Limb (tissue), 2 donors: ENCODE results near the gene ABCF2.

ENCODE experiments used
- DNase-seq, 2 donors: peaks; one replicate each; pipeline ENCODE4 v3.0.0-alpha.2; 2016; ENCODE audit errors: extremely low spot score in 2 of 2

ABCF2 gene

DNA sequence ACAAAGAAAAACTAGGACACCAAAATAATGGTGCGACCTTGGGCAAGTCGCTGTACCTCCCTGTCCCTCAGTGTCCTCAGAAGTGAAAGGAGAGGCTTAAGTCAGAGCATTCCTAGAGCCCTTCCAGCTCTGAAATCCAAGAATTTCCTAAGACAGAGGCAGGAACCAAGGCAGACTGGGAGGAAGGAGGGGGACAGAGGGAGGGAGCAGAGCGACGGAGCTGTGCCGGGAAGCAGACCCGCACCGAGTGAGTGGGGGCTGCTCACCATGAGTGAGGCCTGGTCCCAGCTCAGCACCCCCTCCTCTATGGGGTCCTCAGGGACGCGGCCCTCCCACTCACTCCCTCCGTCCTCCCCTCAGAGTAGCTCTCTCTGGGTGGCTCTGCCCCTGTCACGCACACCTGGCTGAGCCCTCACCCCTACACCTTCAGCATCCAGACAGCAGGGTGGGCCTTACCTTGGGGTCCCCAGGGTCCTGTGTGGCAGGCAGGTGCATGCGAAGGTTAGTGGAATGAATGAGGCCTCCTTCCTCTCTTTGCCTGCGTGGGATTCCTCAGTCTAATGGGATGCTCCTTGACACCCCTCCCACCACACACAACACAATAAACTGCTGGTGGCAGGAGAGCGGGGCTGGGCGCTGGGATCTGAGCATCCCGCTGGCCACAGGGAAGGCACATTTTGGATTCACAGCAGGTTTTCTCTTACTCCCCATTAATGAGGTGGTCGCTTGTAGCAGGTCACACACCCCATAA lies 26.1 kb upstream of the ABCF2 start:
- DNase-seq = no peak

DNA sequence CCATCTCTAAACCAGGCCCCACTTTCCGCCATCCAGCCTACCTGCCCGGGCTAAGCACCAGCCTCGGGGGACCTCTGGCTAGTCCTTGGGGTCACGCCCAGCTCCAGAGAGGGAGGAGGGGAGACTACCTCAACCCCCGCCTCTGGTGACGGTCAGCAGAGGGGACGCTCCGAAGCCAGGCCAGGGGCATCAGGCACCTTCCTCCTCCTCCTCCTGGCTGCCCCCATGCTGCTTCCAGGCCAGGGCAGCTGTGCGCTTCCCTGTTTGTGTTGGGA lies 25.5 kb upstream of the ABCF2 start:
- no peak for DNase-seq

DNA sequence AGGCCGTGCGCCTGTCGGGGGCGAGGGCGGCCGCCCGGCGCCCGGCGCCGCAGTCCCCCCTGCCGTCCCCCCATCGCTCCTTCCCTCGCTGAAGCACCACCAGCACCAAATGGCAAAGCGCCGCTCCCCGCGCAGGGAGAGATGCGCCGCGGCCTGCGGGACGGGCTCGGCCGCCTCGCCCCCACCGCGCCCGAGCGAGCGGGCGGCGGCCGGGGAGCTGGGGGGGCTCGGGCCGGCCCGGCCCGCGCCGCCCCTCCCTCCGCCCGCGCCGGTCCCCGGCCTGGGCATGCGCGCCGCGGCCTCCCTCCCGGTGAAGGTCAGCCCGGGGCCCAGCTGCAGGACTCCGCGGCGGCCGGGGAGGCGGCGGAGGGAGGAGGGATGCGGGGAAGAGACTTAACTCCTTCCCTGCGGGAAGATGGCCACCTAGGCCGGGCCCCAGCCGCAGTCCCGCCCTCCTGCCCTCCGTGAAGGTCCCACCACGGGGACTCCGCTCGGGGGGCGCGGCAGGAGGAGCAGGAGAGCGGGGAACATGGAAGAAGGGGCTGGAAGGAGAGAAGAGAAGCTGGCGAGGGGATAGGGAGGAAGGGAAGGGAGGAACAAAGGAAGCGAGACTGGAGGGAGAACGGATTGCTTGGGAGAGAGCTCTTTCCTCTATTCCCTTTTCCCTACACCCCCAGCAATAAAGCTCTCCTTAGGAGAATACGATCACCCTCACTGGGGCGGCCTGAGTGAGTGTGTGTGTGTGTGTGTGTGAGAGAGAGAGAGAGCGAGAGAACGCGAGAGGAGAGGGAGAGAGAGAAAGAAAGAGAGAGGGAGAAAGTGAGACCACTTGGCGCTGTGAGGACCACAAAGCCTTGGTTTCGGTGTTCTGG lies 24.9 kb upstream of the ABCF2 start:
- DNase-seq = peak; percentile 77 to 89

DNA sequence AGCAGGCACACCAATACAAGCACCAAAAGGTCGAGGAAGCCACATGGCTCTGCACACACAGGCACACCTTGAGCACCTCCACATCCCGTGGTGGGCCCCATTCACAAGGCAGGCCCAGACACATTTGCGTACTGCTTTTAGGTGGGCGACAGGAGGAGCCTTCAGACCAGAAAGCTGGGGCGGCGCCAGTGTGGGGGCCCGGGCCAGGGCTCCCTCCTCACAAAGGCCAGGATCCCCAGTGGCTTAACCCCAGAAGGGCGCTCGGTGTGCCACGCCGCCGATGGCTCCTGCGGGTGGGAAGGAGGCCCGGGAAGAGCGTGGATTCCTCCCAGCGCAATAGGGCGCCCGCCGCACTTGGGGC lies 24.3 kb upstream of the ABCF2 start:
- DNase-seq = peak in 1 of 2 donors; percentile 59

DNA sequence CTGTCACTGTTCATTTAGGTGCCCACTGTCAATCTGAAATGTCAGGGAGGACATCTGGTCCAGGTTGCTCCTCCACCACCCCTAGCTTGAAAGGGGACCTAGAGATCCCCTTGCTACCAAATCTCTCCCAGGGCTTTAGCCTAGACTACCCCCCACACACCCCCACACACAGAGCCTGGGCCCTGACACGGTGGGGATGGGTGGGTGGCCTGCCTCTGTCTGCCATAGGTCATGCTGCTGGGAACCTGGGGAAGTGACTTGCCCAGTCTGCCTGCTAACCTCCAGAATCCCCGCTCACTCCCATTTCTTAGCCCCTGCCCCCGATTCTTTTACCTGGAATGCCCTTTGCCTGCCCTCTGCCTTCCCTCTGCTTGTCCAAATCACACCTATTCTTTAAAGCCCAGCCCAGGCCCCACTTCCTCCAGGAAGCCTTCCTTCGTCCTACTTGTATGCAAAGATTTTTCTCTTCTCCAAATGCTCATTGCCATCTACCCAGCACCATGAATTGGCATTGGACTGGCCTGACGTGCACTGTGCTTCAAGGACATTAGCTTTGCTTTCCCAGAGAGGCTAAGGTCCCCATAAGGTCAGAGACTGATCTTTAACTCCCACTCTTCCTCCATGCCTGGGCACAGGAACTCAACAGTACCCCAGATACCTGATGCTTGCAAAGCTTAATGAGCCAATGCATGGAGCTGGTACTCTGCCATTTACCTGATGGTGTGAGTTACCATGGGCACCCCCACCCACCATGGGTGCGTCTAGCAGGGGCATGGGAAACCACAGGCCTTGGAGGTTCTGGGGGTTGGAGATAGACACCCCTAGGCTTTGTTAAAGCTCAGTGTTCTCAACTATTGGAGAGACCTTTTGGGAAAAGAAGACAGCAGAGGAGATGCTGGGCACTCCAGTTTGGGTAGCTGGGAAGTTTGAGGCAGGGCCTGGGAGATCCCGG lies 23.5 kb upstream of the ABCF2 start:
- DNase-seq = no peak

DNA sequence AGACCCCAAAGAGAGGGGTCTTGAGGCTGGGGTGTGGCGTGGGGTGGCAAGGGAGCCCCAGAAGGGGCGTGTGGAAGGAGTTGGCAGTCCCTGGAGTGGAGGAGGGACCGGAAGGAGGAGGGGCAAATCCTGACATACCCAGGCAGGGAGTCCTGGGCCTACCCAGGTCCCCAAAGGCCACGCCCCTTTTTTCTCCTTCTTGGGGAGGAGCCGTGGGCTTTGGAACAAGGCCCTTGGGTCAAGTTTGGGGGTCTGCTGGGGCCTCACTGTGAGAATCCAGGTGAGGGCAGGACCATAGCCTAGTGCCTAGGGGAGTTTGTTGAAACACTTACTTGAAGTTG lies 22.7 kb upstream of the ABCF2 start:
- peak; percentile 64 to 69 for DNase-seq

DNA sequence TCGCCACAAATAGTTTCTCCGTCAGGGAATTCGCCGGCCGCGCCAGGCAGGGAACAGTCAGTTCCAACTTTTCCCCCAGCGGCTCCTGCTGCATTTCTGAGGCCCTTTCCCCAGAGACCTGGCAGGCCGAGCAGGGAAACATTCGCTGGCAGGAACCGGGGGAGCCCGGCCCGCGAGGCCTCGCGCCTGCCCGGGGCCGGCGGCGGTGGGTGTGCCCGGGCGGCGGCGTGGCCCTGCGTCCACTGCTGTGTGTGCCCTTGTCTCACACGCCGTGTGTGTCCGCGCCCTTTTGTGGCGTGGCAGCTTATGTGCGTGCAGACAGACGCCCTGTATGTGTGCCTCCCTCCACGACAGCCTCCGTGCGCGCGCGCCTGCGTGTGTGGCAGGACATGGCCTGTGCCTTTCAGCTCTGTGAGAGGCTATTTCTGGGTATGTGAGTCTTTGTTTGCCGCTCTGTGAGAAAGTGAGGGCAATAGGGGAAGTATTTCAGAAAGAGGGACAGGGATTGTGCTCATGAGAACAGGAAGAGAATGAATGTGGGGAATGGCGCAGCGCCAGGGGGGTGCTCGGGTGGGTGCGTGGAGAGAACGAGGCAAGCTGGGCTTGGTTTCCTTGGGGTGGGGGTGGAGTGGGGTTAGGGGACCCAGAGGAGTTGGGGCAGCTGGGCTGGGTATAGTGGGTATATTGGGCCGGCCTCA lies 22.2 kb upstream of the ABCF2 start:
- DNase-seq = peak; percentile 36 to 78

DNA sequence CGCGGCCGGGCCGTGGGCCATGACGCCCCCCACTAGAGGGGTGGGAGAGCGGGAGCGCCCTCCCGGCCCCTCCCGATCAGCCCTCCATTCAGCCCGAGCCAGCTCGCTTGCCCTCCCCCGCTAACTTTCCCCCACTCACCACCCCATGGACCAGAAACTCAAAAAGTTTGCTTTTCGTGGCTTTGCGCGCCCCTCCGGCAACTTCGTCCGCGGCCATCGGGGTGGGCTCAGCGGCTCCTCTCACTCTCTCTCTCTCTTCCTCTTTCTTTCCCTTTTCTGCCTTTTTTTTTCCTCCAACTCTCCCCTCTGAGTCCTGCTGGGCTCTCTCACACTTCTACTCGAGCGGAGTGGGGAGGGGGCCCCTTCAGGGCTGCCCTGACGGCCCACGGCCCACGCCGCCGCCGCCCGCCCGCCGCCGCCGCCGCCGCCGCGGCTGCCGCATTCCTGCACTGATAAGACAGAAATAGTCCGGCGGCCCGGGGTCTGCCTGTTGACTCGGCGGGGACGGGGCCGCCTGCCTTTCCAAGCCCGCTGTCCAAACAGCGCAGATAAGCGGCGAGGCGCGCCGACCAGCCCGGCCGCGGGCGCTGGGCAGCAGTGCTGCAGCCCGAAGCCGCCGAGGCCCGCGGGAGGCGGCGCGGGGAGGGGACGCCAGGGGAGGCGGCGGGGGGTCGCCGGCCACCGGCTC lies 21.5 kb upstream of the ABCF2 start, which contains the start of gene SMARCD3:
TSS of gene SMARCD3 (minus strand) at position 349 of the 688 bp plus-strand sequence. CDS start at position 217, 132 bp downstream.
- peak; percentile 79 to 87 for DNase-seq

DNA sequence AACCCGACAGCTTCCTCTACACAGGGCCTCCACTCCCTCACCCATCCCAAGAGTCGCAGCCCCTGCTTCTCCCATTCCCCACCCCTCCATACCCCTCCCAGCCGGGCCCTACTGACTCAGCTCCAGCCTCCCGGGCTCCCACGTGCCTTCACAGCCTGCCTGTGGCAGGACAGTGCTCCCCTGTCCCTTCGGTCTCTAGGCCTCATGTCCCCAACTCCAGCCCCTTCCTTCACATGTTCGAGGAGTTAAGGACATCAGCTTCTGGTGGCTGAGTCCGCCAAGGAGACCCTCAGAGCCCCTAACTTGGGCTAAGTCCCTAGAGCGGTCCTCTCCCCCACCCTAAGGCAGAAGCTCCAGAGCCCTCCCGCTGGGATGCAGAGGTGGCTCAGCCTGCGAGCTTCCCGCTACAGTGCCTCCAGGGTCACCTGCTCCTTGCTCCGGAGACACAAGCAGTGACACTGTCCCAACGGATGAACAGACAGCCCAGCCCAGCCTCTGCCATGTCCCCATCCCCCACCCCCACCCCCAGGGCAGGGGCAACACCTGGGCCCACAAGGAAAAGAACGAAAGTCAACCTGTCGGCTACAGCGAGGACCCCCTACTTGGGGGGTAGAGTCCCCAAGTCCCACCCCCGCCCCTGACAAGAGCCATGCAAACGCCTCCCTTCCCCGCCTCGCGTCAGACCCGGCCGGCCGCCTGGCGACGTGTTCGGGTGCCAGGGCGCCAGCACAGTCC lies 20.8 kb upstream of the ABCF2 start:
- peak in 1 of 2 donors; percentile 66 for DNase-seq

DNA sequence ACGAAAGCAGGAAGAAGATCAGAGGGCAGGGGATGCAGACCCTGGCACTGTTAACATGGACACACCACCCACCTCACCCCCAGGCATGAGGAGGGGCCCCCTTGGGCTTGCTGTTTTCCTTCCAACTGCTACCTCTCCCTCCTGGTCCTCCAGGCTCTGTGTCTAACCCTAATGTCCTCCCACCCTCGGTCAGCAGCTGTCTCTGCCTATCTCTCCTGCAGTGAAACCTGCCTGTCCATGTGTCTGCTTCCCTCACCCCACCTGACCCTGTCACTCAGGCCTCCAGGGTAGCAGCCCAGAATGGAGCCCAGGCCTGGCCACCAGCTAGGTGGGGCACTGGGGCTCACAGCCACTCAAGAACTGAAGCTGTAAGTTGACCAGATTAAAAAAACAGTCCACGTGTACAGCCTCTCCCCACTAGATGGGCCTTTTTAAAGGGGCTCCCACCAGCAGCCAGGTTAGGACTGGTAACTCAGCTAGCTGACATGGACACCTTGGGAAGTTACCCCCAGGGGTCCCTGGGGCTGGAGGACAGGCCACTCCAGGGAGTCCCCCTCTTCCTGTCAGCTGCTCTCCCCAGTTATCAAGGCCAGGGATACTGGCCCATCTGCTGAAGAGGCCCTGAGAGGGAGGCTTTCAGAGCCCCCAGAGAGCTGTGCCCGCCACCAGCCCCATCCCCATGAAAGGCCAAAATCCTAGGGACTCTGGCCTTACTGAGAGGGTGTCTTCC lies 20.0 kb upstream of the ABCF2 start:
- peak; percentile 66 to 74 for DNase-seq

DNA sequence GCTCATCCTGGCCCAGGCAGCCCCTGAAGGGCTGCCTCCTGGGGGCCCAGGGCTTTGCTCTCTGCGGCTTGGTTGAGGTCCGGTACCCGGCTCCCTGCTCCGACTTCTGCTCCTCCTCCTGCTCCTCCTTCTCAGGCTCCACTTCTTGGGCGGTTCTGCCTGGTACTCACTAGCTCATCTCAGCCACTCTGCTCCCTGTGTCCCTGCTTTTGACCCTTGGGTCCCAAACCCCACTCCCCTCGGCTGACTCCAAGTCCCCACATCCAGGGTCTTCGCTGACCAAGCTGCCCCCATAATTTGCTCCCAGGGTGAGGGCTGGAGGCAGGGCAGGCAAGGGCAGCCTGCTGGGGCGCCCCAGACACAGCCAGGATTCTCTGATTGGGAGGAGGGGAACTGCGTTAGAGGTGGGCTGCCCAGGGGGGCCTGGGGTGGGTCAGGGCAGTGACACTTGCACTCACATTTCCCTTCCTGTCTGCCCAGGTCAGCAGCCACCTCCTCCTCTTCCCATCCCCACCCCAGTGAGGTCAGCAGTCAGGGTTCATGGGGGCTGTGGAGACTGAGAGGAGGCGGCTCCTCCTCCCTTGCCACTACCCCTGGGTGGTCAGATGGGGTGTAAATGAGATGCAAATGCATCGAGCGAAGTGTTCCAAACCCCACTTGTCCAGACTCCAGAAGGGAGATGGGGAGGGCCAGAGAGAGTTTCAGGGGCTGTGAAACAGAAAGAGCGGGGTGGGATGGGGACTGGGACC lies 19.3 kb upstream of the ABCF2 start:
- no peak for DNase-seq

DNA sequence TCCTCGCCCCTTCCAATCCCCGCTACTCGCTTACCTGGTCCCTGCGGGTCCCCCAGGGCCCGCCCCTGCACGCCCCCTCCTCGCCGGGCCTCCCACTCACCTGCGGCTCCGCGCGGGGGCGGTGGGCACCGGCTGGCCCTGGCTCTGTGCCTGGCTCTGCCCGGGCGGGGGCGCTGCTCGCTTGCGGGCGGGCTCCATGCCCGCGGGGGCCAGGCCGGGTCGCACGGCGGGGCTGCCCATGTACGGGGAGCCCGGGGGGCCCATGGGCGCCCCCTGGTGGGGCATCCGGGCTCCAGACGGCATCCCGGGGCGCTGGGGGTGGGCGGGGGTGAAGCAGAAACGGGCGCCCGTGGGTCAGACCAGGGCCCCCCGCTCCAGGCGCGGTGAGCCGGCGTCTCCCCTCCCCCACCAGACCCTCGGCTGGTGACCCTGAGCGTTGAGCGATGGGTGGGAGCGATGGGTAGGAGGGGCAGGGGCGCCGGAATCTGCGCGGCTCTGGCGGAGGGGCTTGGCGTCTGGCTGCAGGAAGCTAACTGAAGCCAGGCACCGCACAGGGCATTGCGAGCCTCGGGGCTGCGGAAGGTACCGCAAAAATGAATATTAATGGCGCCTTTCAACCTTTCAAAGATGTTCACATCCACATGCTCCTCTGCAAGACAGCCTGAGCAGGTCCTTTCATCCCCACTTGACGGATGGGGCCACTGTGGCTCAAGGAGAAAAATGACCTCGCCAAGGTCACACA lies 18.5 kb upstream of the ABCF2 start:
- DNase-seq = peak in 1 of 2 donors; percentile 79

DNA sequence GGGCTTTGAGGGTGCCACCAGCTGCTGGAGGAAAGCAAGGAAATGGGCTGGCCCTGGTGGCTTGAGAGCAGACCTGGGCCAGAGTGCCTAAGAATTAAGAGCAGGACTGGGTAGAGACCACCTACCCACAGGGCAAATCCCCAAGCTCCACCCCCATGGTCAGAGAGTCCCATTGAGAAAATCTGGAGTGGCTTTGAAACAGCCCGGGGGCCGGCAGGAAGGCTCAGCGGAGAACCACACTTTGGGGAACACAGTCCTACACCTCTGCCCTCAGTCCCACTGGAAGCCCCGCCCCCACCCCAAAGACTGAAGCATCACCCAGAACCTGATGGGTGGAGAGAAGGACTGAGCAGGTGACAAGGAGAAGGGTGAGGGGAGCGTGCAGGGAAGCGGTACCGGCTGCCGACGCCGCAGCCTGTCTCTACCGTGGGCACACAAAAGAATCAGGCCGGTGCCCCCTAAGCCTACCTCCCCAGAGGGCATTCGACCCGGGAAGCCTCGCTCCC lies 17.9 kb upstream of the ABCF2 start:
- no peak for DNase-seq

DNA sequence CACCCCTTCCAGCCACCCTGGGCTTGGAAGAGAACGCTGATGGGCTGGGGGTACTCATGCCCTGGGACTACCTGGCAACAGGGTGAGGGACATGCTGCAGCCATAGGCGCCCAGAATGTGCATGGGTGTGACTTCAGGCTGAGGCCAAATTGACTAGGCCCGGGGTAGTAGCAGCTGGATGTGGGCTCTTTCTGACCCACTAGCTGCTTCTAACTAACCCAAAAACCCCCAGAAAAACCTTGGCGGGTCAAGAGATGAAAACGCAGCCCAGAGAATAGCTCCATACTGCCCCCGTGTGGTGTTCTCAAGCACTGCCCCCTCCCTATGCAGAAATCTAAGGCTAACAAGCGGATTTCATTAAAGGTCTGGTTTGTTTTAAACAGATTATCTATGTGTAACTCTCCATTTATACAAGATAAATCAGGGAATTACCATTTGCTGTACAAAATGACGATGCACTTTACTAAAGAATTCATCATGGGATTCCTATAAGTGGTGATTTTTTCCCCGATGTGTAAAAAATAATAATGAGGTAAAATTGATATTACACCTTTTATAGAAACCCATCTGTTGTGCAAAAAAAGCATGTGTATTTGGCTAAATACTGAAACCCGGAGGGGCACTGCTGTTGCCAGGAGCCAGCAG lies 17.3 kb upstream of the ABCF2 start:
- DNase-seq = peak; percentile 49 to 76

DNA sequence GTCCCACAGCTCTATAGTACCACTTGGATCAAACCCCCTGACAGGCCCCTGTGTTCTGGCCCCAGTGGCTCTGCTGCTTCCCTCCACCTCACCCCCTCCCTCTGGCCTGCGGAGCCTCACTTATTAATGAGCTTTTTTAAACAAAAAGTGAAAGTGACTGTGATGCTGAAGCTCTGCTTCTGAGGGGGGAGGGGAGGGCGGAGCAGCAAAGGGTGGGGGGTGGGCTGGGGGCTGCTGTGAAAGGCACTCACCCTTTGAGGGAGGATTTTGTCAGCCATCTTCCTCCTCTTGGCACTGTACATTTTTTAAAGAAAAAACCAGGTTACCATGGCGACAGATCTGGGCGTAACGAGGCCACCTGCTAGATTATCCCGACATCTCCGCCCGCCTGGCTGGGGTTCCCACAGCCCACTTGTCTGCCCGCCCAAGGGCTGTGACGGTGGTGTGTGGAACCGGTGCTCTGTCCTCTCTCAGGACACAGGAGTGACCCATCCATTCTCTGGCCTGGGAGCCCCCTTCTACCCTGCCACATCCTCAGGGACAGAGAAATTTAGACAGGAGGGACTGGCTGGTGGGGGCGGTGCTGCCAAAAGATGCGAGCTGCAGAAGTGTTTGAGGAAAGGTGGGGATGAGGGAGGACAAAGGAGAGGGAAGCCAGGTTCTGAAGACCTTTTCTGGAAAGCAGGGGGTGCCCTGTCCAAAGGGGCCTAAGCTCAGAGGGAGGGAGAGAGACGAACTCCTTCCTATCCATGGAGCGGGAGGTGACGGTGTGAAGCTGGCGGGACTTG lies 16.6 kb upstream of the ABCF2 start:
- DNase-seq = peak in 1 of 2 donors; percentile 58

DNA sequence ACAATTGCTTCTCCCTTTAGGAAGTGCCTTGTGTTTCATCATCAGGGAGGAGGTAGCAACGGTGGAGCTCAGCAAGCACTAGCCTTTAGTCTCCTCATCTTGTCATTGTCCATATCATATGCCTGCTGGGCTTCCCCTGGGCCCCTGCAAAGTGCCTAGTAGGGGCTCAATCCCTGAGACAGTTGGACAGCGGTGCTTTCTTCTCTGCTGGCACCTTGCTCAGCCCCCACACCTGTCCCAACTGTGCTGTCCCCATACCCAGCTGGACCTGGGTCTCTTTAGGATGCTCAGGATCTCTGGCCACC lies 16.0 kb upstream of the ABCF2 start:
- DNase-seq = no peak
